HG03175 (cell line): ENCODE results near the gene MN1.

Experiments
- ATAC-seq: cut with Tn5 transposase; IDR thresholded peaks from one replicate; pipeline ENCODE4 v1.9.1; 2021; ENCODE audit warnings: mild to moderate bottlenecking, moderate library complexity; ENCODE audit not compliant: unreplicated experiment

MN1 gene

DNA sequence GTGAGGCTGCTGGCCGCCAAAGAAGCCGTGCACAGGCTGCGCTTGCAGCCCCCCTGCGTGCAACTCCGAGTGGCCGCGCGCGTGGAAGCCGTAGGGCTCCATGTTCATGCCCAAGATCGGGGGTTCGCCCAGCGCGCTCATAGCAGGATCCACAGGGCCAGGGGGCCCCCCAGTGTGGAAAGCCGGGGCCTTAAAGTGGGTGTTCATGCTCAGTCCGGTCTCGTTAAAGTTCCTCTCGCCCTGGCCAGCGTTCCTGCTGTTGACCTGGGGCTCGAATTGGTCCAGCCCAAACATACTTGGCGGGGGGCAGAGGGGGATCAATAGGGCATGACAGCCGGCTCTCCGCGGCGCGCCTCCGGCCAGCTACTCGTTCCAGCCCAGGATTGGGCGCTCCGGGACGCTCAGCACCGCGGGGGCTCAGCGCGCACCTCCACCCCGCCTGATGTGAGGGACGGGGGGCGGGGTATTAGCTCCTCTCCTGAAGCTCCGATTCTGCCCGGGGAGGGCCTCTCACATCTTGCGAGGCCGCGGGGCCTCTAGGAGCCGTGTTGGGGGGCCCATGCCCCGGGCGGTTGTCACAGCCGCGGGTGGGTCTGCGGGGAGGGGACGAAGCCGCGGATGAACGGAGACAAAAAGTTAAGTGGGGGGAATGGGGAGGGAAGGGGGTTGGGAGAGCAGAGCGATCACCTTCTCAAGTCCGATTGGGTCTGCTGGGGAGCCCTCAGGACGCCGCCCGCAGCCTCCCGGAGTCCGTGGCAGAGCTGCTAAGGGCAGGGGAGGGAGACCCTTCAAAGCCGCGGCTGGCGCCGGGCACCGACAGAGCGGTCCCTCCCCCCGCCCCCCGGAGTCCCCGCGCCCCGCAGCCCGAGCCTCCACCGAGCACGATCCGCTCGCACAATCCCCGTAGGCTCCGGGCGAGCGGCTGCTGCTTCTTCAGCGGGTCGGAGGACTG, 1.0 kb downstream of the MN1 start:
- ATAC-seq: no peak

DNA sequence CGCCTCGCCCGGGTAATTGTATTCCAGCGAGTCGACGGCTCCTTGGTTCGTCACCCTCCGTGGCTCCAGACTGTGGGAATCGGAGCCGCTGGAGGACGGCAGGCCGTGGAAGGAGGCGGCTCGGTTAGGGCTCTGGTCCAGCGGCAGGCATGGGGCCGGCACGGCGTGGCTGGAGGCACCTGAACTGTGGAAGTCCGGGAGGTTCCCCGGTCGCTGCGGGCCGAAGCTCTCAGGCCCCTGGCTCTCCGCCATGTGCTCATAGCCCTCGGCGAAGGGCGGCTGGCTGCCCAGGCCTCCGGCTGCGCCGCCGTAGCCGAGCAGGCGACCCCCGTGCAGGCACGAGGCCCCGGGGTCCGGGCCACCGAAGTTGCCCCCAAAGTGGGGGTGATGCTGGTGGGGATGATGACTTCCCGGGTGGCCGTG, 1.7 kb downstream of the MN1 start:
- ATAC-seq: no peak

GRCh38 chr22:27799015-27799826, 2.3 kb downstream of the MN1 start:
- ATAC-seq: no peak

DNA sequence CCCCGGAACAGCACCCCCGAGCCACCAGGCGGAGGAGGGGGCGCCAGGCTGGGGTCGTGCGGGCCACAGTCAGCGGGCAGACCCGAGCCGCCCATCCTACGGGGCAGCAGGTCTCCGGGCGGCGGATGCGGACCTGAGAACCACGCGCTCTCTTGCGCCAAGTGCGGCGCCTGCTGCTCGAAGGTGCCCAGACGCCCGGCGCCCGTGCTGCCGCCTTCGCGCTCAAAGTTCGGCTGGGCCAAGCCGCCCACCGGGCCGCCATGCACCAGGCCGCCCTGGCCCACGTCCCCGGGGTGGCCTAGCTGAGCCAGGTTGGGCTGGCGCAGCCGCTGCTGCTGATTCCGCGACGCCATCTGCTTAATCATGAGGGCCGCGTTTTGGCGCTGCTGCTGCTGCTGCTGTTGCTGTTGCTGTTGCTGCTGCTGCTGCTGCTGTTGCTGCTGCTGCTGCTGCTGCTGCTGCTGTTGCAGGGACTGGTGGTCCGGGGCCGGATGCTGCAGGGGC, 3.0 kb downstream of the MN1 start:
- ATAC-seq: no peak

DNA sequence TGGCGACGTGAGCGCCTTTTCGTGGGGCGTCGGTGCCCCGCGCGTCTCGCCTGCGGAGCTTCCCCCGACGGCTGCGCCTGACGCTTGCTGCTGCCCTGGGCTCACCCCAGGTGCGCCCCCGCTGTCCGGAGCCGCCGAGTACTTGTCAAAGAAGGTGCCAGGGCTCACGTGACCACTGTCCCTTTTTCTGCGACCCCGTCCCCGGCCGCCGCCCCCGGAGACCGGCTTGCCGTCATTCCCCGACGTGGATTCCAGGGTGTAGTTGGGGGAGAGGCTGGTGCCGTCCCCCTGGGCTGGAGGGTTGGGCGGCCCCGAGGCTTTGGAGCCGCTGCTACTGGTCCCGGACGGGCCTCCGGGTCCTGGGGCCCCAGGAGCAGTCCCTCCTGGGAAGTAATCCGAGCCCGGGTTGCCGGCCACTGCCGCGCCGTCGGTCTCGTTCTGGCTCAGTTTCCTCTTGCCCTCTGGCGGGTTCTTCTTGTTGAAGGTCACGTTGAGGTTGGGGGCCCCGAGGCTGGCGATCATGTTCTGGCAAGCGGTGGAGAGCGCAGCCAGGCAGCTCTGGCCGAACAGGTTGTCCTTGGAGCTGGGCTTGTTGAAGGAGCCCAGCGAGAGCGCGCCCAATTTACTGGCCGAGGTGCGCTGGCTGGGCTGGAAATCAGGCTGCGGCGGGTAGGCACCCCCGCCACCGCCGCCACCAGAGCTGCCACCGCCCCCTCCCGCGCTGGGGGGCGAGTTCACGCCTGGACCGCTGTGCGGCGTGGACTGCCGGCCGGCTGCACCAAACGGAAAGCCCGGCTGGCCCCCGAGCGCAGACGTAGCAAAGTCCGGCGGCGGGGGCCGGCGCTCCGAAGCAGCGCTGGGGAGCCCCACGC, 3.8 kb downstream of the MN1 start:
- ATAC-seq: no peak

GRCh38 chr22:27796829-27797519, 4.6 kb downstream of the MN1 start:
- ATAC-seq: no peak

GRCh38 chr22:27795696-27796517, 5.6 kb downstream of the MN1 start:
- no peak for ATAC-seq

- ATAC-seq: no peak
These were observed 6.5 kb downstream of the MN1 start for GRCh38 chr22:27795053-27795452.

DNA sequence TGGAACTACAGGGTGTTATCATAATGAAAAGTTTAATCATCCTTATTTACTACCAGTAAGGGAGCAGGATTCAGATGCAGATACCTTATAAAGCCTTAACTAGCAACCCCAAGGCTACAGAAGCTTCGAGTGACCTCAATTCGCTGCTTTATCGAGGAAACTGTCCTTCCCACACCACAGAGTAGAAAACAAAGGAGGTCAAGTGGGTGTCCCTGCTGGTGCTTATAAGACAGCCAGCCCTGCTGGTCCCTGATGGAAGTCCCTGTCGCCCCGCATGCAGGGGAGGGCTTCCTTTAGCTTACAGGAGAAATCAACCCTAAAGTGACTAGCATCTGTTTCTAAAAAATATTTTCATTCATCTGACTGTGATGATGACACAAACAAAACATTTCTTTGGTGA, 7.3 kb downstream of the MN1 start:
- ATAC-seq: no peak

DNA sequence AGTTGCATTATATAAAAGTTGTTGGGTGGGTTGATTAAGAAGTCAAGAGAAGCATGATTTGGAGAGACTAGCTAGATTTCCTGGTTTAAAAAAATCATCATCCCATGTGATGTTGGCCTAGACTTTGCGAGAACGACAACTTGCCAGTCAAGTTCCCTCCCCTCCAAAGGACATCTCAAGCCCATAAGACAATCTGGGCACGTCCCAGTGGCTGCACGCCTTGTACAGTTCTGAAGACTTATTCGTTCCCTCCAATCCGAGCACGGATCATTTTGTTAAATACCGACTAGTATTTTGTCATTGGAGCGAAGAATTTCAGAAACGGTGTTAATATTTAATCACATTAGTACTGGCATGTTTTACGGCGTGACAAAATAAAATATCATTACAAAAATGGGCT, 8.0 kb downstream of the MN1 start:
- no peak for ATAC-seq

DNA sequence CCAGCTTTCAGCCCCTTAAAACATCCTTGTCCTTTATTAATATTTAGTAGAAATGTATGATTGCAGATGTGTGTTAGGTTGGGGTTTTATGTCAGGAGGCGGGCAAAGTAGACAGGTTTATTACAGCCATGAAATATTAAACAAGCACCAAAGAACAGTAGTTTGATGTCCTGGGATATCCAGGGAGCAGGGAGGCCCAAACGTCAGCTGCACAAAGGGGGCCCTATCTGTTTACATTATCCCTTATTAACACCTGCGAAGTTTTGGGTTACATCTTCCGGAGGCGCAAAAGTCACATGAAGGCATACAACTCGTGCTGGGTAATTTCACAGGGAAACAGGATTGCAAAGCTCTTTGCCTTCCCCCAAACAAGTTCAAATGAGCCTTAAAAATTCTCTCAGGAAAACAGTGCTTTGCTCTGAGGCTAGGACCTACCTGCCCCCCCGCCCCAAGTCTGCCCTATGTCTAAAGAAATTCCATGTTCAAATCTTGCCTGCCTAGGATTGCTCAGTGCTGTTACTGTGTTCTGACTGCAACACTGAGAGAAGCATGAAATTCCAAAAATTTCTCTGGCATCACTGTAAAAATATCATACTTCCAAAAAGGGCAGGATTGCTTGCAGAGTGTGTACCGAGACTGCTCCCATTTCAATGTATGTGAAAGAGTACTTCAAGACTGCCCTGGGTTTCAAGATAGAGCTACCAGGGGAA, 8.9 kb downstream of the MN1 start:
- no peak for ATAC-seq

- ATAC-seq: no peak
These were observed 9.7 kb downstream of the MN1 start for GRCh38 chr22:27791859-27792241.

DNA sequence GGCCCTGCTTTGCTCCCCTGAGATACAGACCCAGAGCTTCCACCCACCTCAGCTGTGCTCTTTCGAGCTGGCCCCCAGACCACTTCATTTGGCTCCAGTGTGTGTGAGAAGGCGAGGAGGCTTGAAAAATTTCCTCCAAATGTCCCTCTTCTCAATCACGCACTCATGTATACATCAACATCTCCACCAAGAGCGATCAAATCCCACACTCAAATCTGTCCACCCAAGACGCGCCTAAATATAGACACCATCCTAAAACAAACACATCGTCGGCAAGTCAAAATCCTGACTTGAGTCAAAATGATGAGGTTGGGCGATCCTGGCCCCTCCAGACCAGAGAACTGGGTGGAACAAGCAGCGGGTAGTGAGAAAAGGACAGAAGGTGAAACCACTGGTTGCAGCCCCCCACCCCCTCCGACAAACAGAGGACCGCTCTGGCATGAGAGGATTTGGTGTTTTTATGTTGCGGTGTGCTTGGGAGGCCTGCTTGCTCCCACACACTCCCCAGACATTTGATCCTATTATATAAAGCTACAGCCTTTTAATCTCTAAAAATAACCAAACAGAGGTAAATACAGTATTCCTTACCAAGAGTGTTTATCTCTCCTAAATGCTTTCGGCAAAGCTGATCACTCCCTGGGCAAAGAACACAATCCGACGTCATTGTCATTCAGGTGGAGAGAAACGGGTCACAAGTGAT, 10.2 kb downstream of the MN1 start:
- no peak for ATAC-seq

DNA sequence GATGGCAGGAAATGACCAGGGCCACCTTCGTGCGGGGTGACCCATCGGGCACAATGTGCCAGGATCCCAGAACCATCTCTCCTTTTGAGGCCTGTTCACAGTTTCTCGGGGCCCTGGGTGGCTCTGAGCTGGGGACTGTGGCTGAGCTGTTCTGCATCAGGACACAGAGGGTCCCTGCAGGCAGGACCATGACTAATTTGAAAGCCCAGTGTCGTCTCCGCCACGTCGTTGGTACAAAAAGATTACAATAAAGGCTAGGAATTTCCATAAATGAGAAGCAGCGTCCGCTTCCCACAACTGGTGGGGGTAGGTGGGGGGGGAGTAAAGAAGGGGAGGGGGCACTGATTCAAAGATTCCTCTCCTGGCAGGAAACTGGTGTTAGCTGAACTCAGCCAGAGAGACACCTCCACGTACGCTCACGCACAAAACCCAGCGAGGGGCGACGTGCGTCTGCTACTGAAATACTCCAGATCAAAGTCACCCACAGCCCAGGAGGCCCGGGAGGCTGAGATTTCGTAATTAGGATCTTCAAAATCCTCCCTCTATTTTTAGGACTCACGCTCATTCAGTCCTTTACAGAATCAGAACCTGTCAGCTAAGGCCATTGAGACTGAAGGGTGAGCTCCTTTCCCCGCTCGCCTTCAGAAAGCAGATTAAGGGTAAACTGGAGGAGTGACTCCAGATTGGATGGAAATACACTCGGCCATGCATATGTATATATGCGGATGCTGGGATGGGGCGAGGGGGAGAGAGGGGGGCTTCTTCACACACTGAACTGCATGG, 11.0 kb downstream of the MN1 start:
- ATAC-seq: no peak

- no peak for ATAC-seq
These were observed 12.9 kb downstream of the MN1 start for GRCh38 chr22:27788500-27789288.

DNA sequence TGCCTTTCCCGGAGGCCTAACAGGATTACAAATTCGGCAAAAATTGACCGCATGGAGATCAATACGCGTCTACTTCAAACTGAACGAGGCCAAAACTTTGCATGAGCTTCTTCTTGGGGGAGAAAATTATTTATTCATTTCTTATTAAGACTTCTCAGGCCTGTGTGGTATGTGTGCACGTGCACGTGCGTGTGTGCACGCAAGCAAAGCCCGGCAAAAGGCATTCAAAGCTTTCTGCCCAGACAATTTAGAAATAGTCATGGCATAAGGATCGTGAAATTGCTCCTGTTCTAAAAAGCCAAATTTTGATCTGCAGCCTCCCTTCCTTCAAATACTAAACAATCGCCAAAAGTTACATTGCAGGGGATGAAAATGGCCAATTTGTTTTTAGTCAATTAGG, 14.6 kb downstream of the MN1 start:
- no peak for ATAC-seq
